Peyer's patch (tissue), 4 donors: ENCODE measurements around the gene DNER. TPM values are rescaled to one million over a fixed set of nuclear protein-coding genes. Genes with fewer than 3 reads are reported as not detected.

ENCODE experiments used
- DNase-seq, 3 donors: peaks; one replicate each; pipeline ENCODE4 v3.0.0-alpha.2; 2017 to 2019
- H3K27ac ChIP-seq, 4 donors: fragments of 200-600 bp; sonication (generic); one replicate each; pipeline ENCODE4 v1.5.1; 2016 to 2019
- H3K27me3 ChIP-seq, 2 donors: fragments of 200-600 bp; sonication (generic); one replicate each; pipeline ENCODE4 v1.5.1; 2019
- H3K36me3 ChIP-seq, 3 donors: fragments of 200-600 bp; sonication (generic); one replicate each; pipeline ENCODE4 v1.5.1; 2016 to 2019
- H3K4me1 ChIP-seq, 4 donors: fragments of 200-600 bp; sonication (generic); one replicate each; pipeline ENCODE4 v1.5.1; 2016 to 2019
- H3K4me3 ChIP-seq, 4 donors: fragments of 200-600 bp; sonication (generic); 1 replicate in 3 of 4; 2 replicates in 1 of 4; pipeline ENCODE4 v1.5.1; 2016 to 2019; ENCODE audit warnings: mild to moderate bottlenecking in 1 of 4
- H3K9me3 ChIP-seq, 4 donors: fragments of 200-600 bp; sonication (generic); one replicate each; pipeline ENCODE4 v1.5.1; 2016 to 2019; ENCODE audit warnings: mild to moderate bottlenecking in 1 of 4
- POLR2A ChIP-seq, 2 donors: fragments of 450-650 bp; IDR thresholded peaks; one replicate each; pipeline ENCODE4 v1.5.1; 2017; ENCODE audit warnings: antibody characterized with exemption in 2 of 2, mild to moderate bottlenecking in 2 of 2, moderate library complexity in 2 of 2
- total RNA-seq, 4 donors: library from RNA; depleted of rRNA; stranded (reverse); fragments of >200 nt; gene quantifications; one replicate each; pipeline ENCODE4 v1.1.0, GENCODE V29; 2016
- TF ChIP-seq, protein P1 (sequence below), 6 experiments: fragments of 450-650 bp in 4 of 6; fragments of 200-600 bp in 2 of 6; sonication (generic) in 1 of 6; IDR thresholded peaks; one replicate each; pipeline ENCODE4 v1.5.1; 2017 to 2019; ENCODE audit warnings: antibody characterized with exemption in 6 of 6, mild to moderate bottlenecking in 3 of 6, moderate library complexity in 1 of 6

Gene DNER
- total RNA-seq, 4 donors from 2014 or later: 0.35 to 2.5 (median 1.3) TPM; not detected in 1

DNA sequence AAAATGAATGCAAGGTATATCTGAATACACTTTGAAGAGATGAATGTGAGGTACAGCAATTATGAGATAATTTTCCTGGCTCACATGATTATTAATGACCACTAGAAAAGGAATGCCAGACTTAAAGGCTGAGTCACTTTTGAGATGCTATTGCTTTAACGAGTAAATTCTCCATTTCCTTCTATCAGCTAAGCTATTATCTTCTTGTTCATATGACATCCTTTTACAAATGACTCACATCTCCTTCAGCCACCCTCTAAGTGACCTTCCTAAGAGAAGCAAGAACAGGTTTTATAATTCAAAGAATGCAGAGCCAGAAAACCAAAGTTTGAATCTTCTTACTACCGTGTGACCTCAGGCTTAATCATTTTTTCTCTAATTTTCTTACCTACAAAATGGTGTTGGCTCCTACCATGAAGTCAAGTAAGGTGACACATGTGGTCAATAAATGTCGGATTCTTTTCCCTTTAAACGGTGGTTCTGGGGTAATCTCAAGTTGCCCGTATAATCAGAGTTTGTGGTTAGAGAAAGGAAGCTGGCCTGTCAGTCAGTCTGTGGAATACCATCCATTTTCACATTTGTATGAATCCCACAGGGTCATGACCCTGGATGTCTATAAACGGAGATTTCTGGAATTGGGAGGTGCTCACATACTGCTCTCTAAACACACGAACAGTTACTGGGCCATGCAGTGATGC lies 259.3 kb downstream of the DNER start:
- no peak overlapping the region for H3K4me3 ChIP-seq
- TF ChIP-seq POLR2A (IDR thresholded peaks at IDR 0.05): no peak
- TF ChIP-seq, protein P1, sequence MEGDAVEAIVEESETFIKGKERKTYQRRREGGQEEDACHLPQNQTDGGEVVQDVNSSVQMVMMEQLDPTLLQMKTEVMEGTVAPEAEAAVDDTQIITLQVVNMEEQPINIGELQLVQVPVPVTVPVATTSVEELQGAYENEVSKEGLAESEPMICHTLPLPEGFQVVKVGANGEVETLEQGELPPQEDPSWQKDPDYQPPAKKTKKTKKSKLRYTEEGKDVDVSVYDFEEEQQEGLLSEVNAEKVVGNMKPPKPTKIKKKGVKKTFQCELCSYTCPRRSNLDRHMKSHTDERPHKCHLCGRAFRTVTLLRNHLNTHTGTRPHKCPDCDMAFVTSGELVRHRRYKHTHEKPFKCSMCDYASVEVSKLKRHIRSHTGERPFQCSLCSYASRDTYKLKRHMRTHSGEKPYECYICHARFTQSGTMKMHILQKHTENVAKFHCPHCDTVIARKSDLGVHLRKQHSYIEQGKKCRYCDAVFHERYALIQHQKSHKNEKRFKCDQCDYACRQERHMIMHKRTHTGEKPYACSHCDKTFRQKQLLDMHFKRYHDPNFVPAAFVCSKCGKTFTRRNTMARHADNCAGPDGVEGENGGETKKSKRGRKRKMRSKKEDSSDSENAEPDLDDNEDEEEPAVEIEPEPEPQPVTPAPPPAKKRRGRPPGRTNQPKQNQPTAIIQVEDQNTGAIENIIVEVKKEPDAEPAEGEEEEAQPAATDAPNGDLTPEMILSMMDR (IDR thresholded peaks at IDR 0.05): no peak
- DNase-seq: no peak

DNA sequence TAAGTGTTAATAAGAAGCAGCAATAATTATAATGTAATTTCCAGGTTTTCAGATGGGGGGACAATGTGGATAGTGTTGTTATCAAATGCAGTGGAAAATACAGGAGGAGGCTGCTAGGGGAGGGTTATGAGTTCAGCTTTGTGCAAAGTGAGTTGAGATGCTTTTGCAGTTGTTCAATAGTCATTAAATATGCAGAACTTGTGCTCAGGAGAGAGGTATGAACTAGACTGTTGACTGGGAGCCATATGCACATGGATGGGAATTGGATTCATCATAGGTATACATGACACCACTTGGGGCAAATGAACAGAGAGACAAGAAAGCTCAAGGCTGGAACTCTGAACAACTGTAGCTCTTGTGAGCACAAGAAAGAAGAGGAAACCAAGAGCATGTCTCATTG lies 261.1 kb downstream of the DNER start:
- Histone ChIP-seq H3K4me1 (no peaks in the 10 kb centered on the region), H3K27ac (no peak overlapping the region), H3K9me3 (no peaks in the 10 kb centered on the region), H3K27me3 (no peaks in the 10 kb centered on the region), H3K4me3 (no peak overlapping the region), H3K36me3 (no peaks in the 10 kb centered on the region)
- no peak for DNase-seq
- no peak for TF ChIP-seq POLR2A (IDR thresholded peaks at IDR 0.05)
- TF ChIP-seq, protein P1 (IDR thresholded peaks at IDR 0.05): no peak

More for the DNA sequence above, 259.3 kb downstream of the DNER start:
- no peaks in the 10 kb centered on the region for H3K4me1 ChIP-seq
- no peak overlapping the region for H3K27ac ChIP-seq
- H3K9me3 ChIP-seq: no peaks in the 10 kb centered on the region
- H3K27me3 ChIP-seq: no peaks in the 10 kb centered on the region
- no peaks in the 10 kb centered on the region for H3K36me3 ChIP-seq

DNA sequence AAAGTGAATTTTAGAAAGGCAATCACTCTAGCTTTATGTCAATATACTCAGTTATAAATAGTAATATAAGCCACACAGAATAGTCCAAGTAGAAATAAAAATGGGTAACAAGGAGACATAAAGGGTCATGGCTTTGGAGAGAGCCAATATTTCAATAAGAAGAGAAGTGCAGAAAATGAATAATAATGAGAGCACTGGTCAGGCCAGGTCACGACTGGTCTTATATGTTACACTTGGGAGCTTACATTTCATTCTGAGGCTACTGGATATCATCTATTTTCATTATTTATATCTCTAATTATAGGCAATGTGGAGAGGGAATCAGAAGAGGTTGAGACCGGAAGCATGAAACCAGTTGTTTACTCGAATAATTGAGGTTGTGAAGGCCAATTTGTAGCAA lies 262.5 kb downstream of the DNER start:
- no peaks in the 10 kb centered on the region for H3K27me3 ChIP-seq
- no peak overlapping the region for H3K4me3 ChIP-seq
- DNase-seq: no peak
- no peak overlapping the region for H3K27ac ChIP-seq
- H3K4me1 ChIP-seq: no peaks in the 10 kb centered on the region
- no peaks in the 10 kb centered on the region for H3K9me3 ChIP-seq
- TF ChIP-seq, protein P1 (IDR thresholded peaks at IDR 0.05): no peak
- no peak for TF ChIP-seq POLR2A (IDR thresholded peaks at IDR 0.05)
- no peaks in the 10 kb centered on the region for H3K36me3 ChIP-seq

DNA sequence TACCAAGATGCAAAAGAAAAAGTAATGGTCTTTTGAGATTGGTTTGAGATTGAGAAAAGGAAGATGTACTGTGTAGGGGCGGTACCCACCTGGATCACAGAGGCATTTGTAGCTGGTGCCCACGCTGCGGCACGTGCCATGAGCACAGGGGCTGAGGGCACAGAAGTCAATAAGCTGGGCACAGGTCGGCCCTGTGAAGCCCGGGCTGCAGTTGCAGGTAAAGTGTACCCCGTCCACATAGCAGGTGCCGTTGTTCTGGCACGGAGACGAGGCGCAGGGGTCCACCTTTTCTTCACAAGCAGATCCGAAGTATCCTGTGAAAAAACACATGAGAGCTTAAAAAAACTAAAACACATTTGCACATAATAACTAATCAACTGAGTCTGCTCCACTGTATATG lies 267.1 kb downstream of the DNER start:
- H3K4me3 ChIP-seq: no peak overlapping the region
- TF ChIP-seq, protein P1 (IDR thresholded peaks at IDR 0.05): no peak
- no peak overlapping the region for H3K27ac ChIP-seq
- H3K9me3 ChIP-seq: no peaks in the 10 kb centered on the region
- no peak for DNase-seq
- no peaks in the 10 kb centered on the region for H3K27me3 ChIP-seq
- H3K36me3 ChIP-seq: no peaks in the 10 kb centered on the region
- H3K4me1 ChIP-seq: peaks cover 0 to 4% (median 0%) of the 10 kb centered on the region in 4 donors

DNA sequence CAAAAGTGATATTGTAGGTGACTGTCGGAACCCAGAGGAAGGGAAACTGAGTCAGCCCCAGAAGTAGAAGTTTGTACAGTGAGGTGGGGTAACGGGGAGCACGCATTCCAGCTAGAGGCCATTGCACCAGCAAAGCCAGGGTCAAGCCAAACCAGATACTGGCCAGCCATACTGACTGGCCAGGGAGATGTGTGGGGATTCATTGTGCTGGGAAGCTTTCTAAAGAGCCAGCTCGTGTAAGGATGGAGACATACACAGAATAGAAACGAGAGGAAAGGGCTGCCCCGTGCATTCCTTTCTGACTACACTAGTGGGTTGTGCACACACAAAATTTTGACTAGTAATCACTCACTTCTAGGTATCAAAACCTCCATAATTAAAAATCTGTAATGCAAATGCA lies 268.0 kb downstream of the DNER start:
- H3K4me1 ChIP-seq: peaks cover 0 to 4% (median 0%) of the 10 kb centered on the region in 4 donors
- no peaks in the 10 kb centered on the region for H3K9me3 ChIP-seq
- H3K4me3 ChIP-seq: no peak overlapping the region
- no peak for TF ChIP-seq POLR2A (IDR thresholded peaks at IDR 0.05)
- TF ChIP-seq, protein P1 (IDR thresholded peaks at IDR 0.05): no peak
- peak overlapping the region in 2 of 4 donors; percentile 47 to 77 for H3K27ac ChIP-seq
- no peaks in the 10 kb centered on the region for H3K36me3 ChIP-seq
- no peak for DNase-seq
- no peaks in the 10 kb centered on the region for H3K27me3 ChIP-seq
